GM12873 (cell line): ENCODE results near the gene FBXO38.

Experiments used
- TF ChIP-seq, protein P1 (sequence below): IDR thresholded peaks from 2 replicates; pipeline ENCODE4 v1.5.1; 2012; ENCODE audit warnings: low read depth, mild to moderate bottlenecking, moderate library complexity, low read length, control low read depth; ENCODE audit not compliant: insufficient read depth; ENCODE audit errors: missing control alignments

Gene FBXO38

DNA sequence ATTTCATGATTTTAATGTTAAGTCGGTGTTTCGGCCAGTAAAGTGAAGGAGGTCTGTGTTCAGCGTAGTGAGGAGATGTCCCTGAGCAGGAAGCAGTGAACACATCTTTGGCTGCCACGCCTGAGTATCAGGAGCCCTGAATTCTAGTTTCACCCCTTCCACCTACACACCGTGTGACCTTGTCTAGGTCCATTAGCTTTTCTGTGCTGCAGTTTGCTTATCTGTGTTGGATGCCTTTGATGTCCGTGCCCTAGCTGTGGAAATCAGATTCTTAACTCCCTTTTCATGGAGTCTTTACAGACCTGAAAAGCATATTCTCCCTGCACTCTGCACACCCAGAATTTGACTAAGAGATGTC, 601 bp downstream of the FBXO38 start:
- TF ChIP-seq, protein P1, sequence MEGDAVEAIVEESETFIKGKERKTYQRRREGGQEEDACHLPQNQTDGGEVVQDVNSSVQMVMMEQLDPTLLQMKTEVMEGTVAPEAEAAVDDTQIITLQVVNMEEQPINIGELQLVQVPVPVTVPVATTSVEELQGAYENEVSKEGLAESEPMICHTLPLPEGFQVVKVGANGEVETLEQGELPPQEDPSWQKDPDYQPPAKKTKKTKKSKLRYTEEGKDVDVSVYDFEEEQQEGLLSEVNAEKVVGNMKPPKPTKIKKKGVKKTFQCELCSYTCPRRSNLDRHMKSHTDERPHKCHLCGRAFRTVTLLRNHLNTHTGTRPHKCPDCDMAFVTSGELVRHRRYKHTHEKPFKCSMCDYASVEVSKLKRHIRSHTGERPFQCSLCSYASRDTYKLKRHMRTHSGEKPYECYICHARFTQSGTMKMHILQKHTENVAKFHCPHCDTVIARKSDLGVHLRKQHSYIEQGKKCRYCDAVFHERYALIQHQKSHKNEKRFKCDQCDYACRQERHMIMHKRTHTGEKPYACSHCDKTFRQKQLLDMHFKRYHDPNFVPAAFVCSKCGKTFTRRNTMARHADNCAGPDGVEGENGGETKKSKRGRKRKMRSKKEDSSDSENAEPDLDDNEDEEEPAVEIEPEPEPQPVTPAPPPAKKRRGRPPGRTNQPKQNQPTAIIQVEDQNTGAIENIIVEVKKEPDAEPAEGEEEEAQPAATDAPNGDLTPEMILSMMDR: no peak

DNA sequence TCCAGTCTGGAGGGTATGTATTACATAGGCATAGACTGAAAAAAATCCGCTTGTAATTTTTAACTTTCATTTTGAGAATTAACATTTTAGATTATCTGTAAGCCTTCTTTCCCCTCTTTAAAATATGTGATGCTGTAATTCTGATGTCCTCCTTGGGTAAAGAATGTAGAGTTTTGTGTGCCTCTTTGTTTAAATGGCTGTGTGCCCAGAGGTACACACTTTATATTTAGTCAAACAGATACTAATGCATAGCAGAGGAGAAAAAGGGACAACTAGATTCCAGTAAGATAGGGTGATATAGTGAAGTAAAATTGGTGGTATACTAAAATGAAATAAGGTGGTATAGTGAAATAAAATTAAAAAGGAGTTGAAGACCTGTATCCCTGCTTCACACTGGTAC, 1.3 kb downstream of the FBXO38 start:
- TF ChIP-seq, protein P1: no peak

DNA sequence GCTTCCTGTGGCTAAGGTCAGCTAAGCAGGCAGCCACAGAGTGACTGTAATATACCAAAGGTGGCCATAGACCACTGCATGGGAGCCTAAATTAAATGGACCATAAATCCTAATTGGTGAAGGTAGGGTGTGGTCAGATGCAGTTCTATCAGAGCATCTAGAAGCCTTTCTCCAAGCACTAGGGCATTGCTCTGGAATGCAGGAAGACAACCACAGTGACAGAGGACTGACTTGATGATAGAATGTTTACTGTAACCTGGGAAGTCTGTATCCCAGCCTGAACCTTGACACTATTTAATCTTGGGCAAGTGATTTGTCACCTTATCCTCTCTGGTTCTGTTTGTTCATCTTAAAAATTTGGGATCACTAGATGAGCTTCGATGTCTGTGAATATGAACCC, 2.3 kb downstream of the FBXO38 start:
- TF ChIP-seq, protein P1: no peak

DNA sequence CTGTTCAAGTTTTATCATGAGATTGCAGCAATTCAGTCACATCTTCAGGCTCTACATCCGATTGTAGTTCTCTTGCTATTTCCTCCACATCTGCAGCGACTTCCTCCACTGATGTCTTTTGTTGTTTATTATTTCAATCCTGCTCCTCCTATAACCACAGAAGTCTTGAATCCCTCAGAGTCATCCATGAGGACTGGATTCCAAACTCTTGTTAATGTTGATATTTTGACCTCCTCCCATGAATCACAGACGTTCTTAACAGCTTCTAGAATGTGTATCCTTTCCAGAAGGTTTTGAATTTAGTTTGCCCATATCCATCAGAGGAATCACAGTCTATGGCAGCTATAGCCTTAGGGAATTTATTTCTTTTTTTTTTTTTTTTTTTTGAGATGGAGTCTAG, 3.6 kb downstream of the FBXO38 start:
- TF ChIP-seq, protein P1: no peak

DNA sequence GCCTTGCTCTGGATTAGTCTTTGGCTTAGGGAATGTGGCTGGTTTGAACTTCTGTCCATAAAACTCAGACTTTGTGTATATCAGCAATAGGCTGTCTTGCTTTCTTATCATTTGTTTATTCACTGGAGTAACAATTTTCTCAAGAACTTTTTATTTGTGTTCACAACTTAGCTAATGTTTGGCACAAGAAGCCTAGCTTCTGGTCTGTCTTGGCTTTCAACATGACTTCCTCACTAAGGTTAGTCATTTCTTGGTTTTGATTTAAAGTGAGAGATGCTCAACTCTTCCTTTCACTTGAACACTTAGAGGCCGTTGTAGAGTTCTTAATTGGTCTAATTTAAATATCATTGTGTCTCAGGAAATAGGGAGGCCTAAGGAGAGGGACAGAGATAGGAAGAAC, 4.9 kb downstream of the FBXO38 start:
- TF ChIP-seq, protein P1: no peak

DNA sequence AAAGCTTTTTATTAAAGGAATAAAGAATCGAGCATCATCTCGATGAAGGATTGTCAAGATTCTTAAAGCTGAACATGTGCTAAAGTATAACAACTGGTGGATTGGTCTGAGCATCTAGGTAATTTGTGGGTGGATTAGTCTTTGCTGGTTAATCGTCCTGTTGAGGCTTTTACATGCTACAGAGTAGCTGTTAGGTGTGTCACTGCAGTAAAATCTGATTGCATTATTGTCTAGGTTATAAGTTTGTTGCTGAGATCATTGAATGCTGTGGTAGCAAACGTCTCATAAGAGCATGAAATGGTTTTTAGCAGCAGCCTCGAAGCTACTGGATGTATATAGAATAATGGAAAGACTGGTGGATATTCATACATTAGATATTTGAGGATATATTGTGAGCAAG, 7.2 kb downstream of the FBXO38 start:
- TF ChIP-seq, protein P1: no peak

DNA sequence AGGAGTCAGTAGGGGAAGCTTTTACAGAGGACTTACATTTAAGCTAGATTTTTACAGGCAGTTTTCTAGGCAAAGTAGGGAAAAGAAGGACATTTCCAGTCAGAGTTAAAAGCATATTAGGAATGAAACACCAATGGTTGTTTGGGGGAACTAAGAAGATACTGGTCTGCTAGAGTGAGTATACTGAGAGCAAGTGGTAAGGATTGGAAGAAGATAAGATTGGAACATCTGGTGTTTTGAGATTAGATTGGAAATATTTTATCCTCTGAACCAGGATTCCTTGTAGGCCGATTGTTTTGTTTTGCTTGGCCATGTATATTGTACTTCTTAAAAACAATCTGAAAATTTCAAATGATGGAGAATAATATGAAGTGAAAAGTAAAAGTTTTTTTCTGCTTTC, 7.7 kb downstream of the FBXO38 start:
- TF ChIP-seq, protein P1: no peak

DNA sequence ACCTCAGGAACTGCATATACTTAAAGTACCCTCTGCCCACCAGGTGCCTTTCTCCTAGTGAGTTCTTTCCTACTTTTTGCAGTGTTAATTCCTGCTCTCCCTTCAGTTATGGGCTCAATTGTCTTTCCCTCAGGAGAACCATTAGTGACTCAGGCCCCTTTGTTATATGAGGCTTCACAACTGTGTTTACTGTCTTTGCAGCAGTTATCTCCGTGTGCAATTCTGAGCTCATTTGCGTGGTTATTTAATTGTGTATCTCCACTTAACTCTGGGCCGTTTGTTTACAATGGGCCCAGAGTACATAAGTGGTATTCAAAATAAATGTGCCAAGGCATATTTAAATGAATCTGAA, 9.6 kb downstream of the FBXO38 start:
- TF ChIP-seq, protein P1: no peak
